GM11168 (cell line): Measurements from ENCODE around the gene MYO1H.

Experiments used
- in situ Hi-C: fragments of 300-500 bp; cut with MboI; formaldehyde crosslinking; loops from one replicate; pipeline ENCODE4 v1.12.0; 2022; ENCODE audit warnings: low sequenced_read_pairs; ENCODE audit not compliant: unreplicated experiment

MYO1H gene

GRCh38 chr12:109488051-109488665 lies 140.5 kb downstream of the MYO1H start:
- in situ Hi-C loops: no loop called here

GRCh38 chr12:109489016-109489954 lies 141.6 kb downstream of the MYO1H start:
- in situ Hi-C loops: no loop called here

- in situ Hi-C loops: no loop called here
Measured at GRCh38 chr12:109489955-109490565, 142.4 kb downstream of the MYO1H start.

GRCh38 chr12:109491671-109492070 lies 144.0 kb downstream of the MYO1H start:
- in situ Hi-C loops: no loop called here

- in situ Hi-C loops: no loop called here
Measured at GRCh38 chr12:109492371-109492770, 144.7 kb downstream of the MYO1H start.

- in situ Hi-C loops: no loop called here
Measured at GRCh38 chr12:109493090-109493489, 145.4 kb downstream of the MYO1H start.

GRCh38 chr12:109493938-109494337 lies 146.2 kb downstream of the MYO1H start:
- in situ Hi-C loops: no loop called here

GRCh38 chr12:109494348-109494881 lies 146.7 kb downstream of the MYO1H start:
- in situ Hi-C loops: no loop called here

GRCh38 chr12:109495012-109495411 lies 147.3 kb downstream of the MYO1H start:
- in situ Hi-C loops: no loop called here

GRCh38 chr12:109496306-109496705 lies 148.6 kb downstream of the MYO1H start:
- in situ Hi-C loops: no loop called here

- in situ Hi-C loops: no loop called here
Measured at GRCh38 chr12:109497675-109498074, 150.0 kb downstream of the MYO1H start.
